IMR-90 (cell line): ENCODE results near the gene PSMB2. TPM values are rescaled to one million over a fixed set of nuclear protein-coding genes. Genes with fewer than 3 reads are reported as not detected.

Source experiments
- ATAC-seq: fragments of 200-7000 bp; cut with Tn5 transposase; 2 replicates; pipeline ENCODE4 v1.9.1; 2020; ENCODE audit warnings: low read depth, mild to moderate bottlenecking, moderate library complexity
- BruUV-seq: library from RNA; stranded (reverse); fragments of 400-500 nt; replicated peaks from 2 replicates; lab custom pipeline; 2021; lab: Mats Ljungman, UMichigan
- CTCF ChIA-PET: fragments of 300-600 bp; formaldehyde crosslinking; extraction: SDS; loops from one replicate; lab custom pipeline; 2021; ENCODE audit warnings: antibody characterized with exemption; lab: Yijun Ruan, JAX
- POLR2A ChIA-PET: fragments of 300-600 bp; sonication (Branson Sonifier 250); formaldehyde crosslinking; loops from one replicate; lab custom pipeline; 2022; ENCODE audit warnings: antibody characterized with exemption; ENCODE audit not compliant: unreplicated experiment; lab: Charles Lee
- DNase-seq: peaks from one replicate; pipeline ENCODE4 v3.0.0; 2013
- H2AFZ ChIP-seq: replicated peaks from 2 replicates; pipeline ENCODE3; 2013; ENCODE audit warnings: low read length, mild to moderate bottlenecking; ENCODE audit not compliant: poor library complexity
- H2AK5ac ChIP-seq: 2 replicates; pipeline ENCODE4 v1.6.1; 2013; ENCODE audit warnings: low read depth, low read length, inconsistent platforms
- H2AK9ac ChIP-seq: replicated peaks from 2 replicates; pipeline ENCODE3; 2013; ENCODE audit warnings: mild to moderate bottlenecking, low read depth, low read length, moderate library complexity; ENCODE audit not compliant: poor library complexity
- H2BK120ac ChIP-seq: 2 replicates; pipeline ENCODE4 v1.6.1; 2013; ENCODE audit warnings: low read depth, low read length, inconsistent platforms
- H2BK15ac ChIP-seq: 3 replicates; pipeline ENCODE4 v1.6.1; 2013; ENCODE audit warnings: low read depth, low read length, inconsistent platforms
- H2BK20ac ChIP-seq: 2 replicates; pipeline ENCODE4 v1.6.1; 2013; ENCODE audit warnings: low read depth, mild to moderate bottlenecking, inconsistent platforms, low read length, moderate library complexity
- H2BK5ac ChIP-seq: 2 replicates; pipeline ENCODE4 v1.6.1; 2013; ENCODE audit warnings: mild to moderate bottlenecking, low read depth, low read length, inconsistent platforms; ENCODE audit not compliant: poor library complexity, severe bottlenecking
- H3K14ac ChIP-seq: replicated peaks from 2 replicates; pipeline ENCODE4 v1.6.1; 2013; ENCODE audit warnings: low read depth, low read length, inconsistent platforms
- H3K18ac ChIP-seq: 2 replicates; pipeline ENCODE4 v1.6.1; 2013; ENCODE audit warnings: low read depth, low read length, control low read depth
- H3K23ac ChIP-seq: 2 replicates; pipeline ENCODE4 v1.6.1; 2013; ENCODE audit warnings: low read depth, low read length, inconsistent platforms
- H3K27ac ChIP-seq: 2 replicates; pipeline ENCODE4 v1.5.1; 2013; ENCODE audit warnings: mild to moderate bottlenecking, control low read depth, low read length; ENCODE audit not compliant: insufficient read depth
- H3K27me3 ChIP-seq: 2 replicates; pipeline ENCODE4 v1.6.1; 2013; ENCODE audit warnings: low read length; ENCODE audit not compliant: control insufficient read depth, insufficient read depth
- H3K36me3 ChIP-seq: 2 replicates; pipeline ENCODE4 v1.6.1; 2013; ENCODE audit warnings: low read length, mixed read lengths; ENCODE audit not compliant: control insufficient read depth, insufficient read depth
- H3K4ac ChIP-seq: 2 replicates; pipeline ENCODE4 v1.6.1; 2013; ENCODE audit warnings: low read depth, low read length, inconsistent platforms
- H3K4me1 ChIP-seq: 2 replicates; pipeline ENCODE4 v1.6.1; 2013; ENCODE audit warnings: low read length, mixed read lengths; ENCODE audit not compliant: control insufficient read depth, insufficient read depth
- H3K4me2 ChIP-seq: 2 replicates; pipeline ENCODE4 v1.6.1; 2013; ENCODE audit warnings: low read depth, mild to moderate bottlenecking, control low read depth, low read length, moderate library complexity
- H3K4me3 ChIP-seq: 2 replicates; pipeline ENCODE4 v1.5.1; 2013; ENCODE audit warnings: low read depth, mild to moderate bottlenecking, control low read depth, low read length, moderate library complexity; ENCODE audit not compliant: insufficient read depth
- H3K56ac ChIP-seq: 2 replicates; pipeline ENCODE4 v1.6.1; 2013; ENCODE audit warnings: low read length, inconsistent platforms; ENCODE audit not compliant: insufficient read depth; ENCODE audit errors: extremely low read depth
- H3K79me1 ChIP-seq, 2 experiments: 2 replicates each; pipeline ENCODE4 v1.6.1; 2013; ENCODE audit warnings: low read length in 2 of 2, inconsistent platforms in 1 of 2, low read depth in 1 of 2
- H3K9ac ChIP-seq: 2 replicates; pipeline ENCODE4 v1.6.1; 2013; ENCODE audit warnings: low read depth, low read length, control low read depth
- H3K9me1 ChIP-seq: 2 replicates; pipeline ENCODE4 v1.6.1; 2013; ENCODE audit warnings: low read length, inconsistent platforms; ENCODE audit not compliant: insufficient read depth
- H3K9me3 ChIP-seq: 2 replicates; pipeline ENCODE4 v1.6.1; 2013; ENCODE audit warnings: low read length; ENCODE audit not compliant: control insufficient read depth, insufficient read depth
- H4K20me1 ChIP-seq: 2 replicates; pipeline ENCODE4 v1.6.1; 2013; ENCODE audit warnings: low read length, inconsistent platforms; ENCODE audit not compliant: insufficient read depth
- H4K5ac ChIP-seq: 2 replicates; pipeline ENCODE4 v1.6.1; 2013; ENCODE audit warnings: mild to moderate bottlenecking, low read depth, low read length, control low read depth
- H4K8ac ChIP-seq, 2 experiments: 2 replicates each; pipeline ENCODE4 v1.6.1; 2013; ENCODE audit warnings: low read depth in 2 of 2, low read length in 2 of 2, control low read depth in 1 of 2, inconsistent platforms in 1 of 2
- H4K91ac ChIP-seq: 2 replicates; pipeline ENCODE4 v1.6.1; 2013; ENCODE audit warnings: low read depth, low read length, inconsistent platforms; ENCODE audit not compliant: insufficient read depth
- BHLHE40 ChIP-seq: fragments of 150-350 bp; IDR thresholded peaks from 2 replicates; pipeline ENCODE4 v1.6.1; 2016; ENCODE audit warnings: mild to moderate bottlenecking, low read depth, low read length
- CEBPB ChIP-seq: IDR thresholded peaks from 2 replicates; pipeline ENCODE4 v1.6.1; 2012; ENCODE audit warnings: low read depth, low read length, improper control_type of control experiment
- FOS ChIP-seq: fragments of 150-350 bp; IDR thresholded peaks from 2 replicates; pipeline ENCODE4 v1.6.1; 2016; ENCODE audit warnings: low read depth, low read length
- MAFK ChIP-seq: IDR thresholded peaks from 2 replicates; pipeline ENCODE4 v1.6.1; 2012; ENCODE audit warnings: low read depth, low read length, improper control_type of control experiment
- MAZ ChIP-seq: IDR thresholded peaks from 2 replicates; pipeline ENCODE4 v1.6.1; 2012; ENCODE audit warnings: low read depth, mild to moderate bottlenecking, low read length, improper control_type of control experiment, moderate library complexity, borderline replicate concordance
- MXI1 ChIP-seq: IDR thresholded peaks from 2 replicates; pipeline ENCODE4 v1.6.1; 2012; ENCODE audit warnings: low read depth, mild to moderate bottlenecking, low read length, moderate library complexity, borderline replicate concordance
- NFE2L2 ChIP-seq: fragments of 150-350 bp; IDR thresholded peaks from 2 replicates; pipeline ENCODE4 v1.6.1; 2016; ENCODE audit warnings: low read depth, mild to moderate bottlenecking, low read length
- POLR2A ChIP-seq: IDR thresholded peaks from 2 replicates; pipeline ENCODE4 v1.6.1; 2012; ENCODE audit warnings: mild to moderate bottlenecking, low read depth, low read length
- RAD21 ChIP-seq: IDR thresholded peaks from 2 replicates; pipeline ENCODE4 v1.6.1; 2012; ENCODE audit warnings: low read length, improper control_type of control experiment
- RCOR1 ChIP-seq: IDR thresholded peaks from 2 replicates; pipeline ENCODE4 v1.6.1; 2012; ENCODE audit warnings: mild to moderate bottlenecking, low read length, improper control_type of control experiment; ENCODE audit not compliant: insufficient replicate concordance
- RFX5 ChIP-seq: IDR thresholded peaks from 2 replicates; pipeline ENCODE4 v1.8.0; 2012; ENCODE audit warnings: low read depth, mild to moderate bottlenecking, low read length, moderate library complexity
- WGBS, 2 experiments: methylation state at CpG; one replicate each; pipeline versions ENCODE4 v1.1.5 to v1.1.7; 2013; ENCODE audit warnings: missing lambda C conversion rate in 2 of 2; ENCODE audit not compliant: insufficient read length in 1 of 2; ENCODE audit errors: extremely low coverage in 2 of 2; 5-methylcytosine and 5-hydroxymethylcytosine counted together
- dilution Hi-C: fragments of 300-500 bp; cut with HindIII; formaldehyde crosslinking; loops from one replicate; pipeline ENCODE4 v1.14.3; 2018; ENCODE audit warnings: low sequenced_read_pairs; ENCODE audit not compliant: unreplicated experiment
- in situ Hi-C: fragments of 300-500 bp; cut with MboI; formaldehyde crosslinking; loops from 3 replicates; pipeline ENCODE4 v1.14.3; 2019; ENCODE audit warnings: low sequenced_read_pairs, inconsistent platforms, mixed read lengths
- intact Hi-C: fragments of 100-400 bp; cut with micrococcal nuclease; formaldehyde crosslinking; loops from 2 replicates; pipeline ENCODE4 v1.10.0; 2022
- polyA plus RNA-seq, 3 experiments: library from polyadenylated mRNA; depleted of rRNA; stranded (reverse); fragments of >200 nt; gene quantifications; 2 replicates each; pipeline ENCODE4 v1.2.3, GENCODE V29; 2012; ENCODE audit warnings: low replicate concordance in 1 of 3
- total RNA-seq: library from RNA; depleted of rRNA; stranded (reverse); fragments of >200 nt; gene quantifications from 2 replicates; pipeline ENCODE4 v1.2.3, GENCODE V29; 2012
- TF ChIP-seq, protein P1 (sequence below): fragments of 150-350 bp; IDR thresholded peaks from 2 replicates; pipeline ENCODE4 v1.6.1; 2017; ENCODE audit warnings: mild to moderate bottlenecking, antibody characterized with exemption, low read length, low read depth
- TF ChIP-seq, protein P2 (sequence below): fragments of 150-350 bp; IDR thresholded peaks from 2 replicates; pipeline ENCODE4 v1.6.1; 2016; ENCODE audit warnings: low read depth, mild to moderate bottlenecking, low read length, moderate library complexity, borderline replicate concordance
- TF ChIP-seq, protein P3 (sequence below): conservative IDR thresholded peaks from 2 replicates; pipeline ENCODE4 v1.5.1; 2012; ENCODE audit warnings: mild to moderate bottlenecking, low read depth, low read length, improper control_type of control experiment

Gene PSMB2
- total and polyA plus RNA-seq, 2 of the 4 experiments (the other 2 are of a cell fraction) = 23.8 to 86.2 TPM

DNA sequence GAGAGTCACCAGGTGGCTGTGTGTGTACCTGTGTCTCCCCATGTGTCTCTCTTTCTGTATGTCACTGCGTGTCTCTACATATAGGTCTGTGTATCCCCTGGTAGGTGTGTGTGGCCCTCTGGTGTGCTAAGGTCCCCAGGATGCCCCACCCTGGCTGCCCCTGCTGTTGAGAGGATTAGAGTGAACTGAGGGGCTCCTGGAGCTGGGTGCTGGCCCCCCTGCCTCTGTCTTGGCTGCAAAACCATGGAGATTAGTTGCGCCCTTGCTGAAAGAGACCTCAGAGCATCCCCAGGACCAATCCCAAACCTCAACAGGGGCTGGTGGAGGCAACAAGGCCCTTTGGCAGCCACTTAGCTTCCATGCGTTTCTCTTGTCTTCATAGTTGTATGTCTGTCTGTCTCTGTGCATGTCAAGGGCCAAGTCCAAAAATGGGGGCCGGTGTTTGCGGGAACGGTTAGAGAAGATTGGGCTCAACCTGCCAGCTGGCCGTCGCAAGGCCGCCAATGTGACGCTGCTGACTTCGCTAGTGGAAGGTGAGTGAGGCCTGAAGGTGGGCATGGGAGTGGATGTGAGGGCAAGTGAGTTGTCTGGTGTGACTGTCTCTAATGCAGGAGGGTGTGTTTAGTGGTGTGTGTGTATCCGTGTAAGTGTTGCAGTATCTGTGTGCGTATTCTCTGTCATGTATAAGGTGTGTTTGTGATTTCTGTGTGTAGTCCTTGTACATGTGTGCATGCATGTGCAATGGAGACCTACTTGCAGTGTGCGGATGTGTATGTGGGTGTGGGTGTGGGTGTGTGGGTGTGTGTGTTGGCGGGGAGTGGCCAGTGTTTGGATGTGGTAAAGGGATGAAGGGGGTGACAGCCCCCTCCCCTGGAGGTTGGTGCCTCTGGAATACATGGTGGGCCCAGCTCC, 51.6 kb downstream of the PSMB2 start:
- no peak overlapping the region for H3K56ac ChIP-seq
- H4K91ac ChIP-seq = no peak overlapping the region
- 94% methylated on average over 10 of the region's 15 CpGs; no CpG with 5 or more reads in 1 of the 2 experiments for WGBS, 2 experiments
- 0 out of 2 replicates have a peak overlapping the region, but pooled peaks have one; percentile 15 for H3K23ac ChIP-seq
- intact Hi-C loops (no loop called here), in situ Hi-C loops (no loop called here), dilution Hi-C loops (no loop called here)
- no peak overlapping the region for H2BK15ac ChIP-seq
- no peak overlapping the region for H2AFZ ChIP-seq
- peaks cover 18% of the 10 kb centered on the region for H3K9me1 ChIP-seq
- H3K9me3 ChIP-seq = no peaks in the 10 kb centered on the region
- no peak overlapping the region for H2BK120ac ChIP-seq
- ChIA-PET CTCF (interaction anchor here (0.5 kb wide), 1 partner anchor 186 kb away, joined by 4 read pairs; no protein-coding TSS in a partner anchor), POLR2A (no interaction called here)
- H3K4me2 ChIP-seq = no peak overlapping the region
- no peak overlapping the region for H2BK5ac ChIP-seq
- H2AK5ac ChIP-seq = no peak overlapping the region
- H3K4me1 ChIP-seq = no peaks in the 10 kb centered on the region
- BruUV-seq = no TSS peak
- H4K5ac ChIP-seq = no peak overlapping the region
- H3K14ac ChIP-seq = no peak overlapping the region
- no peak for TF ChIP-seq MAZ
- TF ChIP-seq, protein P1, sequence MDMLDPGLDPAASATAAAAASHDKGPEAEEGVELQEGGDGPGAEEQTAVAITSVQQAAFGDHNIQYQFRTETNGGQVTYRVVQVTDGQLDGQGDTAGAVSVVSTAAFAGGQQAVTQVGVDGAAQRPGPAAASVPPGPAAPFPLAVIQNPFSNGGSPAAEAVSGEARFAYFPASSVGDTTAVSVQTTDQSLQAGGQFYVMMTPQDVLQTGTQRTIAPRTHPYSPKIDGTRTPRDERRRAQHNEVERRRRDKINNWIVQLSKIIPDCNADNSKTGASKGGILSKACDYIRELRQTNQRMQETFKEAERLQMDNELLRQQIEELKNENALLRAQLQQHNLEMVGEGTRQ = no peak
- no peak for TF ChIP-seq BHLHE40
- TF ChIP-seq, protein P2, sequence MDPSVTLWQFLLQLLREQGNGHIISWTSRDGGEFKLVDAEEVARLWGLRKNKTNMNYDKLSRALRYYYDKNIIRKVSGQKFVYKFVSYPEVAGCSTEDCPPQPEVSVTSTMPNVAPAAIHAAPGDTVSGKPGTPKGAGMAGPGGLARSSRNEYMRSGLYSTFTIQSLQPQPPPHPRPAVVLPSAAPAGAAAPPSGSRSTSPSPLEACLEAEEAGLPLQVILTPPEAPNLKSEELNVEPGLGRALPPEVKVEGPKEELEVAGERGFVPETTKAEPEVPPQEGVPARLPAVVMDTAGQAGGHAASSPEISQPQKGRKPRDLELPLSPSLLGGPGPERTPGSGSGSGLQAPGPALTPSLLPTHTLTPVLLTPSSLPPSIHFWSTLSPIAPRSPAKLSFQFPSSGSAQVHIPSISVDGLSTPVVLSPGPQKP = no peak
- no peak for TF ChIP-seq POLR2A
- no peak for TF ChIP-seq MXI1
- TF ChIP-seq RAD21 = no peak
- TF ChIP-seq RCOR1 = no peak
- no peak for TF ChIP-seq RFX5
- no peak for TF ChIP-seq CEBPB
- TF ChIP-seq, protein P3, sequence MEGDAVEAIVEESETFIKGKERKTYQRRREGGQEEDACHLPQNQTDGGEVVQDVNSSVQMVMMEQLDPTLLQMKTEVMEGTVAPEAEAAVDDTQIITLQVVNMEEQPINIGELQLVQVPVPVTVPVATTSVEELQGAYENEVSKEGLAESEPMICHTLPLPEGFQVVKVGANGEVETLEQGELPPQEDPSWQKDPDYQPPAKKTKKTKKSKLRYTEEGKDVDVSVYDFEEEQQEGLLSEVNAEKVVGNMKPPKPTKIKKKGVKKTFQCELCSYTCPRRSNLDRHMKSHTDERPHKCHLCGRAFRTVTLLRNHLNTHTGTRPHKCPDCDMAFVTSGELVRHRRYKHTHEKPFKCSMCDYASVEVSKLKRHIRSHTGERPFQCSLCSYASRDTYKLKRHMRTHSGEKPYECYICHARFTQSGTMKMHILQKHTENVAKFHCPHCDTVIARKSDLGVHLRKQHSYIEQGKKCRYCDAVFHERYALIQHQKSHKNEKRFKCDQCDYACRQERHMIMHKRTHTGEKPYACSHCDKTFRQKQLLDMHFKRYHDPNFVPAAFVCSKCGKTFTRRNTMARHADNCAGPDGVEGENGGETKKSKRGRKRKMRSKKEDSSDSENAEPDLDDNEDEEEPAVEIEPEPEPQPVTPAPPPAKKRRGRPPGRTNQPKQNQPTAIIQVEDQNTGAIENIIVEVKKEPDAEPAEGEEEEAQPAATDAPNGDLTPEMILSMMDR = no peak
- no peak for TF ChIP-seq FOS
- TF ChIP-seq MAFK = no peak
- no peak for TF ChIP-seq NFE2L2
- ATAC-seq (no peak), DNase-seq (no peak)
- H3K27ac ChIP-seq = no peak overlapping the region
- H3K4me3 ChIP-seq = no peak overlapping the region
- peak overlapping the region; percentile 26 for H2AK9ac ChIP-seq
- H3K36me3 ChIP-seq = no peaks in the 10 kb centered on the region
- no peak overlapping the region for H3K9ac ChIP-seq
- H2BK20ac ChIP-seq = no peak overlapping the region
- H3K79me1 ChIP-seq = no peaks in the 10 kb centered on the region
- H3K27me3 ChIP-seq = no peaks in the 10 kb centered on the region
- no peak overlapping the region for H3K18ac ChIP-seq
- H3K4ac ChIP-seq = no peak overlapping the region
- no peak overlapping the region for H4K8ac ChIP-seq
- no peaks in the 10 kb centered on the region for H4K20me1 ChIP-seq
